Peyer's patch (tissue), 4 donors: ENCODE measurements around the gene SMAD9. TPM values are rescaled to one million over a fixed set of nuclear protein-coding genes. Genes with fewer than 3 reads are reported as not detected.

Source experiments
- DNase-seq, 3 donors: peaks; one replicate each; pipeline ENCODE4 v3.0.0-alpha.2; 2017 to 2019
- H3K27ac ChIP-seq, 4 donors: fragments of 200-600 bp; sonication (generic); one replicate each; pipeline ENCODE4 v1.5.1; 2016 to 2019
- H3K27me3 ChIP-seq, 2 donors: fragments of 200-600 bp; sonication (generic); one replicate each; pipeline ENCODE4 v1.5.1; 2019
- H3K36me3 ChIP-seq, 3 donors: fragments of 200-600 bp; sonication (generic); one replicate each; pipeline ENCODE4 v1.5.1; 2016 to 2019
- H3K4me1 ChIP-seq, 4 donors: fragments of 200-600 bp; sonication (generic); one replicate each; pipeline ENCODE4 v1.5.1; 2016 to 2019
- H3K4me3 ChIP-seq, 4 donors: fragments of 200-600 bp; sonication (generic); 1 replicate in 3 of 4; 2 replicates in 1 of 4; pipeline ENCODE4 v1.5.1; 2016 to 2019; ENCODE audit warnings: mild to moderate bottlenecking in 1 of 4
- H3K9me3 ChIP-seq, 4 donors: fragments of 200-600 bp; sonication (generic); one replicate each; pipeline ENCODE4 v1.5.1; 2016 to 2019; ENCODE audit warnings: mild to moderate bottlenecking in 1 of 4
- POLR2A ChIP-seq, 2 donors: fragments of 450-650 bp; IDR thresholded peaks; one replicate each; pipeline ENCODE4 v1.5.1; 2017; ENCODE audit warnings: antibody characterized with exemption in 2 of 2, mild to moderate bottlenecking in 2 of 2, moderate library complexity in 2 of 2
- total RNA-seq, 4 donors: library from RNA; depleted of rRNA; stranded (reverse); fragments of >200 nt; gene quantifications; one replicate each; pipeline ENCODE4 v1.1.0, GENCODE V29; 2016
- TF ChIP-seq, protein P1 (sequence below), 6 experiments: fragments of 450-650 bp in 4 of 6; fragments of 200-600 bp in 2 of 6; sonication (generic) in 1 of 6; IDR thresholded peaks; one replicate each; pipeline ENCODE4 v1.5.1; 2017 to 2019; ENCODE audit warnings: antibody characterized with exemption in 6 of 6, mild to moderate bottlenecking in 3 of 6, moderate library complexity in 1 of 6

The SMAD9 gene
- total RNA-seq, 4 donors from 2014 or later: 3.2 to 10.7 (median 4.0) TPM

GRCh38 chr13:36915896-36916640 lies 4.0 kb downstream of the SMAD9 start:
- TF ChIP-seq POLR2A (IDR thresholded peaks at IDR 0.05): no peak
- TF ChIP-seq, protein P1, sequence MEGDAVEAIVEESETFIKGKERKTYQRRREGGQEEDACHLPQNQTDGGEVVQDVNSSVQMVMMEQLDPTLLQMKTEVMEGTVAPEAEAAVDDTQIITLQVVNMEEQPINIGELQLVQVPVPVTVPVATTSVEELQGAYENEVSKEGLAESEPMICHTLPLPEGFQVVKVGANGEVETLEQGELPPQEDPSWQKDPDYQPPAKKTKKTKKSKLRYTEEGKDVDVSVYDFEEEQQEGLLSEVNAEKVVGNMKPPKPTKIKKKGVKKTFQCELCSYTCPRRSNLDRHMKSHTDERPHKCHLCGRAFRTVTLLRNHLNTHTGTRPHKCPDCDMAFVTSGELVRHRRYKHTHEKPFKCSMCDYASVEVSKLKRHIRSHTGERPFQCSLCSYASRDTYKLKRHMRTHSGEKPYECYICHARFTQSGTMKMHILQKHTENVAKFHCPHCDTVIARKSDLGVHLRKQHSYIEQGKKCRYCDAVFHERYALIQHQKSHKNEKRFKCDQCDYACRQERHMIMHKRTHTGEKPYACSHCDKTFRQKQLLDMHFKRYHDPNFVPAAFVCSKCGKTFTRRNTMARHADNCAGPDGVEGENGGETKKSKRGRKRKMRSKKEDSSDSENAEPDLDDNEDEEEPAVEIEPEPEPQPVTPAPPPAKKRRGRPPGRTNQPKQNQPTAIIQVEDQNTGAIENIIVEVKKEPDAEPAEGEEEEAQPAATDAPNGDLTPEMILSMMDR (IDR thresholded peaks at IDR 0.05): no peak
- H3K4me1 ChIP-seq: peaks cover 0 to 10% (median 1%) of the 10 kb centered on the region in 4 donors

DNA sequence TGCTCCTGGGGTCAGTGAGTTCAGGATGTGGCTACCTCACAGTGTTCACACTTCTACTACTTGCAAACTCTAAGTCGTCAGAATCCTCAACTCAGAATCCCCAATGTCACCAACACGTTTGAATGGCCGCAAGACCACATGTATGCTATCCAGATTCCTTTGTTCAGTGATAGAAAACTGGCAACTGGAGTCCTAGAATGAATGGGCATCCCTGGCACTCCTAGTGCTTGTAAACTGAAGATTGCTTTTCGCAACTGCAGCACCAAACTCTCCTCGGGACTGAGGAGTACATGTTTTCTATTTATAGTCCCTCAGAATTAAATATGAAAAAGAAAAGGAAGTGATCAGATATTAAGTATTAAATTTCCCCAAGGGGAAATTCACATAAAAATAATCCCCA lies 4.9 kb downstream of the SMAD9 start:
- no peak for TF ChIP-seq POLR2A (IDR thresholded peaks at IDR 0.05)
- TF ChIP-seq, protein P1 (IDR thresholded peaks at IDR 0.05): no peak
- Histone ChIP-seq H3K27ac (no peak overlapping the region), H3K4me3 (no peak overlapping the region), H3K9me3 (no peaks in the 10 kb centered on the region), H3K4me1 (peaks cover 0 to 10% (median 0%) of the 10 kb centered on the region in 4 donors), H3K27me3 (peaks cover 0 to 5% of the 10 kb centered on the region in 2 donors), H3K36me3 (no peaks in the 10 kb centered on the region)
- DNase-seq: no peak

More at GRCh38 chr13:36915896-36916640, 4.0 kb downstream of the SMAD9 start:
- DNase-seq: no peak
- Histone ChIP-seq H3K9me3 (no peaks in the 10 kb centered on the region), H3K4me3 (no peak overlapping the region), H3K36me3 (no peaks in the 10 kb centered on the region), H3K27me3 (peaks cover 0 to 5% of the 10 kb centered on the region in 2 donors), H3K27ac (no peak overlapping the region)

DNA sequence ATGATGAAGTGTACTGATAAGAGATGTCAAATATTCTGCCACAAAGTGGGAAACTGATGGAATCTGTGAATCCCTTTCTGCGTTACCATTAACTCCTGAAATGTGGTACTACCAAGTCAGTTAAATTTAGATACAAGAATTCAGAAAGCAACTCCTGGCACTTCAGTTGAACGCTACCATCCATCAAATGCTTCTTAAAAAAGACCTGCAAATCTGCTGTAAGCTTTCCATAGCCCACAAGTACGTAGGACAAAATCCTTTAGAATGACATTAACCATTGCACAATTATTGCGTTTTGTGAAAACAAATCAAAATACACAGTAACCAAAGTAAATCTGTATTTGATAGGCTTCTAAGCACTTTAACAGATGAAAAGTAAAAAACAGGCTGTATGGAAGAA lies 5.4 kb downstream of the SMAD9 start:
- Histone ChIP-seq H3K4me1 (peaks cover 0 to 9% (median 0%) of the 10 kb centered on the region in 4 donors), H3K27ac (no peak overlapping the region), H3K27me3 (peaks cover 0 to 3% of the 10 kb centered on the region in 2 donors), H3K4me3 (no peak overlapping the region), H3K9me3 (no peaks in the 10 kb centered on the region), H3K36me3 (no peaks in the 10 kb centered on the region)
- no peak for DNase-seq
- TF ChIP-seq, protein P1 (IDR thresholded peaks at IDR 0.05): no peak
- TF ChIP-seq POLR2A (IDR thresholded peaks at IDR 0.05): no peak

DNA sequence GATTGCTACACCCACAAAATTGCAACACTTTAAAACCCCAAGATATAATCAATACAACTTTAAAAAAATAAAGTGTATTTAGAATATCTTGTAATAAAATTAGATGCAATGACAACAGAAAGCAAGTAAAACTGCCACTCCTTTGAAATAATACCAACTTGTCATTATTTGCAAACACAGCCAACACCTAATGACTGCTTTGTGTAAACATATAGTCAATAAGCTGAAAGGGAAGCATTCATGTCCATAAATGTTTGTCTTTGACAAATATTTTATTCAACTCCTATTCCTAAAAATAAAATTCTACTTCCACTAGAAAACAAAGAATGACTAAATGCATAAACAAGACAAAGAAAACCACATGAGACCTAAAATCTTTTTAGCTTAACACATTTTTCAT lies 6.6 kb downstream of the SMAD9 start:
- H3K36me3 ChIP-seq: no peaks in the 10 kb centered on the region
- no peak for DNase-seq
- no peaks in the 10 kb centered on the region for H3K4me1 ChIP-seq
- TF ChIP-seq, protein P1 (IDR thresholded peaks at IDR 0.05): no peak
- no peaks in the 10 kb centered on the region for H3K9me3 ChIP-seq
- H3K27ac ChIP-seq: no peak overlapping the region
- no peak overlapping the region for H3K4me3 ChIP-seq
- H3K27me3 ChIP-seq: no peaks in the 10 kb centered on the region

- Histone ChIP-seq H3K4me1 (no peaks in the 10 kb centered on the region), H3K27me3 (no peaks in the 10 kb centered on the region), H3K27ac (no peak overlapping the region), H3K9me3 (no peaks in the 10 kb centered on the region), H3K4me3 (no peak overlapping the region), H3K36me3 (no peaks in the 10 kb centered on the region)
- no peak for TF ChIP-seq POLR2A (IDR thresholded peaks at IDR 0.05)
- TF ChIP-seq, protein P1 (IDR thresholded peaks at IDR 0.05): no peak
- DNase-seq: no peak
Observed at GRCh38 chr13:36912973-36913372, 7.1 kb downstream of the SMAD9 start.
